ENCODE measurements around the gene STAB2. TPM values are rescaled to one million over a fixed set of nuclear protein-coding genes. Genes with fewer than 3 reads are reported as not detected.
"Not testable (repeated sequence)": the region's sequence is repeated elsewhere in the genome, so short reads cannot be mapped to it uniquely, and the experiment has no call there.

Gene STAB2
- total RNA-seq, 1 donor from 2014 or later: not detected

DNA sequence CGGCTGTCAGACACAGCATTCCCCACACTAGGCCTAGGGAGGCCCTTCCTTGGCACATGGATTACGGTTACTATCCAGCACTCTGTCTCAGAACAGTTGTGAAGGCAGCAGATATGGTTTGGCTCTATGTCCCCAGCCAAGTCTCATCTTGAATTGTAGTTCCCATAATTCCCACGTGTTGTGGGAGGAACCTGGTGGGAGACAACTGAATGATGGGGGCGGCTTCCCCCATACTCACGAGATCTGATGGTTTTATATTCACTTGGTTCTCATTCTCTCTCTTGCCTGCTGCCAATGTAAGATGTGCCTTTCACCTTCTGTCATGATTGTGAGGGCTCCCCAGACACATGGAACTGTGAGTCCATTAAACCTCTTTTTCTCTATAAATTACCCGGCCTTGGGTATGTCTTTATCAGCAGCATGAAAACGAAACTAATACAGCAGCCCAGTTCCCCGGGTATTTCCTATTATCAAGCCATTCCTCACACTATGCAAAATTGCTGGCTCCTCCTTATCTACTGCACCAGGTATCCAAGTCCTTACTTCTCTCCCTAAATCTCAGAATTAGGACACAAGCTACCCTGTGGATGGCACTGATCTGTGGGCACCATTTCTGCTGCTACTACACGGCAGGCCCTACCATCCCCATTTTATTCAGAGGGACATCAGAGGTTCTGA is 220.6 kb downstream of the STAB2 start:
- Mint-ChIP-seq H3K27me3 (ENCODE audit: low read depth) (no peaks in the 10 kb centered on the region), H3K9me3 (no peaks in the 10 kb centered on the region), H3K4me1 (peaks cover 10% of the 10 kb centered on the region), H3K27ac (no peak overlapping the region), H3K36me3 (peaks cover 4% of the 10 kb centered on the region), H3K4me3 (no peak overlapping the region)
- DNase-seq (ENCODE audit: low spot score in 2 of 2, unreplicated experiment in 2 of 2): no peak
- TF ChIP-seq, protein P1, sequence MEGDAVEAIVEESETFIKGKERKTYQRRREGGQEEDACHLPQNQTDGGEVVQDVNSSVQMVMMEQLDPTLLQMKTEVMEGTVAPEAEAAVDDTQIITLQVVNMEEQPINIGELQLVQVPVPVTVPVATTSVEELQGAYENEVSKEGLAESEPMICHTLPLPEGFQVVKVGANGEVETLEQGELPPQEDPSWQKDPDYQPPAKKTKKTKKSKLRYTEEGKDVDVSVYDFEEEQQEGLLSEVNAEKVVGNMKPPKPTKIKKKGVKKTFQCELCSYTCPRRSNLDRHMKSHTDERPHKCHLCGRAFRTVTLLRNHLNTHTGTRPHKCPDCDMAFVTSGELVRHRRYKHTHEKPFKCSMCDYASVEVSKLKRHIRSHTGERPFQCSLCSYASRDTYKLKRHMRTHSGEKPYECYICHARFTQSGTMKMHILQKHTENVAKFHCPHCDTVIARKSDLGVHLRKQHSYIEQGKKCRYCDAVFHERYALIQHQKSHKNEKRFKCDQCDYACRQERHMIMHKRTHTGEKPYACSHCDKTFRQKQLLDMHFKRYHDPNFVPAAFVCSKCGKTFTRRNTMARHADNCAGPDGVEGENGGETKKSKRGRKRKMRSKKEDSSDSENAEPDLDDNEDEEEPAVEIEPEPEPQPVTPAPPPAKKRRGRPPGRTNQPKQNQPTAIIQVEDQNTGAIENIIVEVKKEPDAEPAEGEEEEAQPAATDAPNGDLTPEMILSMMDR (IDR thresholded peaks at IDR 0.05; ENCODE audit: unreplicated experiment): no peak

DNA sequence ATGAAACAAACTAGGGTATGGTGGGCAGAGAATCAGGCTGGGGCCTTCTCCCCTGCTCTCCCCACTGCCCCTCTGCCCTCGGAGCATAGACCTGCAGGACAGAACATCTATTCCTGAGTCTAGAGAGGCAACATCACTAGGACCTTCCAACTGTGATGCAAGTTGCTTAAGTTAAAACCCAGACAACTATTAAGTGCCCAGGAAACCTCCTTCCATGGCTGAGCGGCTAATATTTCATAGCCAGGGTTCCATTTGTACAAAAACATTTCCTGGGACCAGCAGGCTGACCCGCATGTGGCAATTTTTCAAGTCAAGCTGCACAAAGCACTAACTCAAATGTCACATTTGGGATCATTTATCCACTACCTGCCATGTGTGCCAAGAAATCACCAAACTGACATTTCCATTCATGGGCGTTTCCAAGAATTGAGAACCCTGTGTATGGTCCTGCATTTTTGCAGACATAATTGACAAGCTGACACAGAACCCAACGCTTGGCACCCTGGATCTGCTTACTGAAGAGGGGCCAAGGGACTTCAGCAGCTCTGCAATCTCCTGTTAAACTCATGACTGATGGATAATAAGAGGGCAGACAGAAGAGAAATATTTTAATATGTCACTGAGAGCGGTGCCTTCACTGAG is 221.3 kb downstream of the STAB2 start:
- H3K4me1 Mint-ChIP-seq: peaks cover 10% of the 10 kb centered on the region
- DNase-seq (ENCODE audit: low spot score in 2 of 2, unreplicated experiment in 2 of 2): no peak
- H3K27me3 Mint-ChIP-seq (ENCODE audit: low read depth): no peaks in the 10 kb centered on the region
- TF ChIP-seq, protein P1 (IDR thresholded peaks at IDR 0.05; ENCODE audit: unreplicated experiment): no peak
- no peak overlapping the region for H3K27ac Mint-ChIP-seq
- H3K36me3 Mint-ChIP-seq: peaks cover 4% of the 10 kb centered on the region
- no peaks in the 10 kb centered on the region for H3K9me3 Mint-ChIP-seq
- no peak overlapping the region for H3K4me3 Mint-ChIP-seq

DNA sequence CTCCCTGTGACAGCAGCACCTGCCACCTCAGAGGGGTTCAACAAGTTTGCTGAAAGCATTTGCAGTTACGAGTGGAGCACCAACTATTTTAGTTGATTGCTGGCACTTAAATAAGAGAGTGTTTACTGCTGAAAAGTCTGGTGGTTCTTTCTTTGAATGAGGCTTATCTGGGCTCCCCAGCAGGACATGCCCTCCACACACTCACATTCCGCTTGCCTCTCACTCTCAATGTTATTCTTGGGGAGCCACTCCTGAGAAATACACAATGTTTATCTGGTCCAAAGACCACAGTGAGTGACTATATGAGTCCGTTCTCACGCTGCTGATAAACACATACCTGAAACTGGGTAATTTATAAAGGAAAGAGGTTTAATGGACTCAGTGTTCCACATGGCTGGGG is 222.1 kb downstream of the STAB2 start:
- no peaks in the 10 kb centered on the region for H3K27me3 Mint-ChIP-seq (ENCODE audit: low read depth)
- TF ChIP-seq, protein P1 (IDR thresholded peaks at IDR 0.05; ENCODE audit: unreplicated experiment): no peak
- DNase-seq (ENCODE audit: low spot score in 2 of 2, unreplicated experiment in 2 of 2): no peak
- peaks cover 7% of the 10 kb centered on the region for H3K36me3 Mint-ChIP-seq
- no peaks in the 10 kb centered on the region for H3K9me3 Mint-ChIP-seq
- H3K27ac Mint-ChIP-seq: no peak overlapping the region
- H3K4me3 Mint-ChIP-seq: no peak overlapping the region
- peaks cover 12% of the 10 kb centered on the region for H3K4me1 Mint-ChIP-seq

DNA sequence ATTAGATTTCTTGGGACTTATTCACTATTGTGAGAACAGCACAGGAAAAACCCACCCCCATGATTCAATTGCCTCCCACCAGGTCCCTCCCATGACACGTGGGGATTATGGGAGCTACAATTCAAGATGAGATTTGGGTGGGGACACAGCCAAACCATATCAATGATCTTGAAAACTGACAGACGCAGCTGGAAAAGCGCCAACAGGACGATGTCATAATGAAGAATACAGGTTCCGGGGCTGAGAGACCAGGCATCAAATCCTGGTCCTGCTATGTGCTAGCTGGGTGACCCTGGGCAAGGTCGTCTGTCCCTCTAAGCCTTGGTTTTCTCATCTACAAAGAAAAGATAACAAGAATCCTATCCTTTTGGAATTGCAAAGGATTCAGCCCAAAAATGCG is 222.6 kb downstream of the STAB2 start:
- DNase-seq (ENCODE audit: low spot score in 2 of 2, unreplicated experiment in 2 of 2); H3K9me3 Mint-ChIP-seq: not testable (repeated sequence)
- H3K4me1 Mint-ChIP-seq: peaks cover 15% of the 10 kb centered on the region

DNA sequence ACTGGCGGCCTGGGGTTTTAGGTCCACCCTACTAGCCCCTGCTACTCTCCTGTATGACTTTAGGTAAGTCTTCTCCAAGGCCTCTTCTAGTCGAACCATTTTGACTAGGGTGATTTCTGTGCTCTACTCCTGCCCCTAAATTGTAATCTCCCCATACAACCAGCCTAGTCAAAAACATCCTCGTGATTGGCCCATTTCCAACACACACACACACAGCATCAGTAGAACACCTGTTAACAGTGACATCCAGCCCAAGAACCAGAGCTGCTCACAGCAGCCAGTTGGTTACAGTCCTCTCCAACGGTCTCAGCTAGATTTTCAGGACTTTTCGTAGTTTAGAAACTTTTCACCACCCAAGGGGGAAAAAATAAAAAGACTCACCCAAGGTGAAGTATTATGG is 223.0 kb downstream of the STAB2 start:
- DNase-seq (ENCODE audit: low spot score in 2 of 2, unreplicated experiment in 2 of 2): no peak
- H3K4me1 Mint-ChIP-seq: peaks cover 14% of the 10 kb centered on the region
- H3K27me3 Mint-ChIP-seq (ENCODE audit: low read depth): no peaks in the 10 kb centered on the region
- peaks cover 7% of the 10 kb centered on the region for H3K36me3 Mint-ChIP-seq
- TF ChIP-seq, protein P1 (IDR thresholded peaks at IDR 0.05; ENCODE audit: unreplicated experiment): no peak
- no peak overlapping the region for H3K27ac Mint-ChIP-seq
- H3K4me3 Mint-ChIP-seq: no peak overlapping the region
- H3K9me3 Mint-ChIP-seq: no peaks in the 10 kb centered on the region

More for the DNA sequence above, 222.6 kb downstream of the STAB2 start:
- not testable (repeated sequence) for H3K27ac Mint-ChIP-seq; H3K27me3 Mint-ChIP-seq (ENCODE audit: low read depth); H3K36me3 Mint-ChIP-seq; H3K4me3 Mint-ChIP-seq

DNA sequence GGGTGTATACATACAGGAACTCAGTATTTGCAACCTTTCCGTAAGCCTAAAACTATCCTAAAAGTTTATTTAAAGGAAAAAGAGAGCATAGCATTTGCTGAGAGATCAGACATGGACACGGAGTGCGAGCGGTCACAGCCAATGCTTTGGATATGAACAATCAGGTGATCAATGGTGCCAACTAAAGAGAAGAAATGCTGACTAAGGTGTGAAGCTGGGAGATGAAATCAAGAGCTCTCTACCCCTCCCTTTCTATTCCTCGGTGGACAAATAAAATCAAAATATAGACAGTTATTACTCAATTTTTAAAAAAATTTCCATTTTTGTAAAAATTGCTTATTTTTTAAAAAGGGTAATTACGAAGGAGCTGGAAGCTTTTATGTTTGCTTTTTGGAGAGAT is 224.7 kb downstream of the STAB2 start:
- Mint-ChIP-seq H3K36me3 (peaks cover 7% of the 10 kb centered on the region), H3K9me3 (no peaks in the 10 kb centered on the region), H3K27me3 (ENCODE audit: low read depth) (no peaks in the 10 kb centered on the region), H3K4me3 (no peak overlapping the region), H3K4me1 (peaks cover 11% of the 10 kb centered on the region), H3K27ac (no peak overlapping the region)
- TF ChIP-seq, protein P1 (IDR thresholded peaks at IDR 0.05; ENCODE audit: unreplicated experiment): no peak
- no peak for DNase-seq (ENCODE audit: low spot score in 2 of 2, unreplicated experiment in 2 of 2)

Data from mesothelial cell of epicardium (in vitro differentiated cells).